ENCODE results near the gene IGSF21.

The IGSF21 gene

DNA sequence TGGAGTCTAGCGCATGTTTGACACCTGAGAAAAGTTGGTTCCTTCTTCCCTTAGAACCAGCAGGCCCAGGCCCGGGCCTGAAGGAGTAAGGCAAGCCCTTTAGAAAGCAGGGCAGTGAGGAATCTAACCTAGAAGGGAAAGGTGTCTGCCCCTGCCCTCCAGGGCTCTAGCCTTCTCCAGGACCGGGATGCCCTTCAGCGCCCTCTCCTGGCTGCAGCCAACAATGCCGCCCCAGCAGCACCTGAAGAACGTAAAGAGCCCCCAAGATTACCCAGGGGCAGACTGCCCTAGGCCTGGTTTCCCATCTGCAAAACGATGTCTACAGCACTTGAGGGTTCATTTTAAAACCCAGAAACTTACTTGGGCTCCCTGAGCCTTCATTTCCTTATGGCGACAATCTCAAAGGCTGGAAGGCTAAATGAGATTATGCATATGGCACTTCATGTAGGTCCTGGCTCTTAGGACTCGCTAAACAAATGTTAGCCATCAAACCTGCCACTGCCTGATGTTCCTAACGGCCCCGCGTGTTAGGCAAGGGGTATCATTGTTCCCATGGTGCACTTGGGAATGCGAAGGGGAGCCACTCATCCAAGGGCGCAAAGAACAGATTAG lies 266.4 kb downstream of the IGSF21 start:
- DNase-seq, result no peak

DNA sequence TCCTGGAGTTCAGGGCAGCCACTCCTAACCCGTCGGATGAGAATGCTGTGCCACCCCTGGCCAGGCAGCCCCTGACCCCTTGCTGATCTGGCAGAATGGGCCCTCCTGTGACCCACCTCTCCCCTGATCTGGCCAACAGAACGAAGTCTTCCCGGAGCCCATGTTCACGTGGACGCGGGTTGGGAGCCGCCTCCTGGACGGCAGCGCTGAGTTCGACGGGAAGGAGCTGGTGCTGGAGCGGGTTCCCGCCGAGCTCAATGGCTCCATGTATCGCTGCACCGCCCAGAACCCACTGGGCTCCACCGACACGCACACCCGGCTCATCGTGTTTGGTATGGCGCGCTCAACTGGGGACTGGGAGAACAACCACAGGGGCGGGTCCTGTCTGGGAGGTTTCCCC lies 269.1 kb downstream of the IGSF21 start:
- no peak for DNase-seq

DNA sequence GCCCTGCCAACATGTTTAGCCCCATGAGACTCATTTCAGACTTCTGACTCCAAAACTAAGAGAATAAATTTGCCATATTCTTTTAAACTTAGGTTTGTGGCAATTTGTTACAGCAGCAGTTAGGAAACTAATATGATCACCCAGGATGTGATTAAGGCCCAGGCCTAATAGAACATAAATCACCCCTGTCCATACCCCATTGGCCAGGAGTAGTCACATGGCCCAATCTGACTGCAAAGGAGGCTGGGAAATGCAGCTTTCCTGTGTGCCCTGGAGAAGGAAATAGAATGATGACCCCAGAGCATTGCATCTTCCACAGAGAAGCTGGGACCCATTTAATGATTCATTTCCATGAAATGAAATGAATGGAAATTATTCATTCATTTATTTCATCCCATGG lies 272.7 kb downstream of the IGSF21 start:
- no peak for DNase-seq

DNA sequence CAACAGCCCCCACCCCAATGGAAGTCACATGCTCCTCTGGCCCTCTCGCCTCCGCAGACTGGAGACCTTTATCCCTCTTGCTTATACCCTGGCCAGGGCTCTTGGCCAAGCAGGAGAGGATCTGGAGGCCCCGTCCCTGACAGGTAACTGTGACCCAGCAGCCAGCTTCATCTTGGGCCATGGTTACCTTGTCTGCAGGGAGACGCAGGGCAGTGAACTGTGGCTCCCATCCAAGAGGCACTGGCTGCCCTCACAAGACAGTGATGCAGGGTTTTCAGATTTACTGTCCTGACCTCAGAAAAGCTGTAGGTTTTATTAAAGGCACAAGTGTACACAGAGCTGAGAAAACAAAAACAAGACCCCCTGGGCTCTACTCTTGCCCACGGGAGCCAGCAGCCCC lies 276.5 kb downstream of the IGSF21 start:
- no peak for DNase-seq

DNA sequence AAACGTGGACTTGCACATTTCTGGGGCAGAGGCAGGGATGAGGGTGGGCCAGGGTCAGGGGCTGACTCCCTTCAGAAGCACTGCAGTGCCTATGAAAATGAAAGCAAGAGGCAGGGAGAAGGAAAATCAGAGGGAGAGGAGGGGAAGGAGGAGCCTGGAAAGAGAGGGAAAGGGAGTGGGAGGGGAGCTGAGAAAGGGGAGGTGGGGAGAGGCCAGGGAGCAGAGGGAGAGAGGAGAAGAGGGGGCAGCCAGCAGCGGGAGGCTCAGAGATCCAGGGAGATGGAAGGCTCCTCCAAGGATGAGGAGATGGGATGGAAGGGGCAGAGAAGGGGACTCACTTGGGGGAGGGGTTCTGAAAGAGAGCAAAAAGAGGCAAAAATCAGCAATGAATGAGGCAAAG lies 276.9 kb downstream of the IGSF21 start:
- no peak for DNase-seq

DNA sequence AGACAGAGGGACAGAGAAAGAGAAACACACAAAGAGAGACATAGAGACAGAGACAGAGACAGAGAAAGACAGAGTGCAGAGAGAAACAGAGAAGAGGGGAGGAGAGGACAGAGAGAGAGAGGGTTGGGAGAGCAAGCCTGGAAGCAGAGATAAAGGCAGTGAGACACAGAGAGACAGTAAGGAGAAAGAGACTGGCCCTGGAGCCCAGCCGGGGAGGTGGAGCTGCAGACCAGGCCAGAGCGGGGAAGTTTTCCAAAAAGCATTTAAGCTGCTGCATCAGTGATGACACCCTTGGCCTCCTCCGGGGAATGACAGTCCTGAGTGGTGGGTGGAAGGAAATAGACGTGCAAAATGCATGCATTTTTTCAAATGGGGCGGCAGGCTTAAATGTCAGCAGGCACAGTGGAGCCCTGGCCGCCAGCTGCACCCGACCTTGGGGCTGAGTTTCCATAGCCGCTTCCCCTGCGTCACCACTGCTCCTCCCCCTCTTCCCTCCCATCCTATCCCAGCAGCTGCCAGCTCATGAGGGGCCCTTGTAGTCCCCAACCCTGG lies 277.7 kb downstream of the IGSF21 start:
- DNase-seq, result no peak

DNA sequence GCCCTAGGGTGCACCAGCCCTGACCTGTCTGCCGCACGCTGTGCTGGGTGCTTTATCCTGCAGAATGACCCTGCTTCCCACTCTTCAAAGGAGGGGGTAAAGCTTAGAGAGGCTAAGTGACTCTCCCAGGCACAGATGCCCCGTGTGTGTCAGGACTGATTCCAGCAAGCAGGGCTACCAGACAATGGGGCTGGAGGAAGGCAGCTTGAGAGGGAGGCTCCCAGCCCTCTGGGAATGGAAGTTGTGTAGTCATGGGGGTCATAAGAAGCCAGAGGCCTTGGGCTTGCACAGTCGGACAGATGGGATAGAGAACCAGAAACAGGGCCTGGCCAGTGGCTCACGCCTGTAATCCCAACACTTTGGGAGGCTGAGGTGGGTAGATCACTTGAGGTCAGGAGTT lies 279.0 kb downstream of the IGSF21 start:
- DNase-seq, result no peak

DNA sequence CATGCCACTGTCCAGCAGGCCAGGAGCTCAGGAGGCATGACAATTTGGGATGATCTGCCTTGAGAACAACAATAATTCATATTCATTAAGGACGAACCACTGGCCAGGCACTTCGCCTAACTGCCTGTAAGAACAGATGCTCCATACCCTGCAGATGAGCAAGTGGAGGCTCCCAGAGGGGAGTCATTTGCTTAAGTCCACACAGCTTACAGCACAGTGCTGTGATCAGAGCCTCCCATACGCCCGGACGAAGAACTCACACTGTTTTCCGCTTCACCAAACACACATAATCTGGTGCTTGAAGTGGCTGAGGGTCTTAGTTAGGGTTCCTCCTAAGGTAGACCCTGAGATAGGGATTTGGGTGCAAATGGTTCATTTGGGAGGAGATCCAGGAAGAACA lies 279.7 kb downstream of the IGSF21 start:
- no peak for DNase-seq

DNA sequence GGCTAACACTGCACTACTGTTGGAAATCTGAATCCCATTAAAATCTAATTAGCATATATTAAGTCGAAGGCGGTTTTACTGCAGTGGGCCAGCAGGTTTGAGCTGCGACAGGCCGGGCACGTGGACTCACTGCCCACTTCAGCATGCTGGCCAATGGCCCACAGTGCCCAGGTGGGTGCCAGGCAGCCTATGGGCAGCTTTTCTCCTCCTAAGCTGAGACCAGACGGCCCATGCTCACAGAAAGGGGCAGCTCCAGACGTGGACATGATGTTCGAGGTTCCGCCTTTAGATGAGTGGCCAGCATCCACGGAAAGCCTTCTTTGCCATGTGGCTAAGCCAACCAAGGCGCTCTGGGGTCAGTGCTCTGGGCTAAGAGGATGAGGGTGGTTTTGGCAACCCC lies 283.4 kb downstream of the IGSF21 start:
- no peak for DNase-seq

DNA sequence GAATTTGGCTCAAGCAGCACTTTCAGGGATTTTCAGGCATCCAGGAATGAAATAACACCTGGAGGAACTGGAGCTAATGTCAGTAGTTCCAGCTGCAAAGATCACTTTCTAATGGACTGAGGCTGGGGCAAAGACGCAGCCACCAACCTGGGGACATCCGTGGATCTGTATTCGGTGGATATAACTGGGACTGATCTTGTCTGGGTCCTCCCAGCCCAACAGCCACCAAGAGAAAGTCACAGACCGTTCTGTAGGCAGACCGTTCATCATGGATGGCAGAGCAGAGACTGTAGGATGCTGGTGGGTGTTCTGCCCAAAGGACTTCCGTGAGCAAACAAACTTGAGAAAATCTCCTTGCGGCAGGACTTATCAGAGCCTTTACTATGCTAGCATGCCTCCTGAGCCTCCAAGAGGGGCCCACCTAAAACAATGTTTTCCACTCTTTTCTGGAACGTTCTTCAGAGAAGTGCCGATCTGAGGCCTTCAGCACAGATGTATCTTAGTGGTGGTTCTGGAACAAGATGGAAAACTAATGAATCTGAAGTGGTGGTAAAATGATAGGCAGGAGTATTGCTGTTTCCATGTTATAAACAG lies 287.1 kb downstream of the IGSF21 start:
- no peak for DNase-seq

DNA sequence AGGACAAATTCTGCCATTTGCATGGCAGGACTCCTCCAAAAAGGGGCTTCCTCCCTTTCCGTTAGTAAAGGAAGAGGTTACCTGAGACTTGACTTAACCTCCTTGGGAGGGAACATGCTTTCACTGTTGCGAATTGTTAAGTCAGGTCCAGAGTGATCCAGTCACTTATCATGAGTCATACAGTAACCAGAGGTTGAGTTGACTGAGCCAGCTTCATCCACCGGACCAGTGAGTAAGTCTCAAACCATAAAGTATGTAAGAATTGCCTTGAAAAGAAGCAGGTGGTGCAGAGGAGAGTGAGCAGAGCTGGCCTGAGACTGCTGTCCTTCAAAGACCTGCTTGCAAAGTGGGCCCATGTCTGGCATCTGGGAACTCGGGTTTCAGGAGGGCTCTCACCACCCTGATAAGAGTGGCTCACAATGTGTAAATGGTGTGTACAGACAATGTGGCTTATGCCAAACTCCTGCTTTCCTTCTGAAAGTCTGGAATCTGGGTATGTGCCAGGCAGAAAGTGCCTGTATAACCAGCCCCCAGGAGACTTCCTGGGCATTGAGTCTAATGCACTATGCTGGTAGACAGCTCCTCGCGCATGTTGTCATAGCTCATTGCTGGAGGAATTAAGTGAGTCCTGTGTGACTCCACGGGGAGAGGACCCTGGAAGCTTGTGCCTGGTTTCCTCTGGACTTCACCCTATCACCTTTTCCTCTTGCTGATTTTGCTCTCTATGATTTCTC lies 288.8 kb downstream of the IGSF21 start:
- DNase-seq, result no peak

DNA sequence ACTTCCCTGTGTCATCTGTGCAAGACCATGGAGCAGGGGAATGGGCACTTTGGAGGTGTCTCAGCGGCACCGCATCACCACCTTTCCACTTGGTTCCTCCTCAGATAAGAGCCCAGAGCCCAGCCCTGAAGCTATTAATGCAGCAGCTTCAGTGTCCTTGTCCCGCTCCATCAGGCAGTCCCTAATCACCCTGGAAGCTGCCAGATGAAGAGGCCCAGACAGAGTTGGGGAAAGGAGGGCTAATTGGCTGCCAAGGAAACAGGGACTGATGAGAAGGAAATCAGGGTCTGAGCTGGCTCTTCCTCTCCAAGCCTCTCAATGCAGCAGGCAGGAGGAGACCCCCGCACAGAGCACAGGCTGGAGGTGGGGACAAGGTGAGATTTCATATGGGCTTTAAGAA lies 290.0 kb downstream of the IGSF21 start:
- DNase-seq, result no peak

DNA sequence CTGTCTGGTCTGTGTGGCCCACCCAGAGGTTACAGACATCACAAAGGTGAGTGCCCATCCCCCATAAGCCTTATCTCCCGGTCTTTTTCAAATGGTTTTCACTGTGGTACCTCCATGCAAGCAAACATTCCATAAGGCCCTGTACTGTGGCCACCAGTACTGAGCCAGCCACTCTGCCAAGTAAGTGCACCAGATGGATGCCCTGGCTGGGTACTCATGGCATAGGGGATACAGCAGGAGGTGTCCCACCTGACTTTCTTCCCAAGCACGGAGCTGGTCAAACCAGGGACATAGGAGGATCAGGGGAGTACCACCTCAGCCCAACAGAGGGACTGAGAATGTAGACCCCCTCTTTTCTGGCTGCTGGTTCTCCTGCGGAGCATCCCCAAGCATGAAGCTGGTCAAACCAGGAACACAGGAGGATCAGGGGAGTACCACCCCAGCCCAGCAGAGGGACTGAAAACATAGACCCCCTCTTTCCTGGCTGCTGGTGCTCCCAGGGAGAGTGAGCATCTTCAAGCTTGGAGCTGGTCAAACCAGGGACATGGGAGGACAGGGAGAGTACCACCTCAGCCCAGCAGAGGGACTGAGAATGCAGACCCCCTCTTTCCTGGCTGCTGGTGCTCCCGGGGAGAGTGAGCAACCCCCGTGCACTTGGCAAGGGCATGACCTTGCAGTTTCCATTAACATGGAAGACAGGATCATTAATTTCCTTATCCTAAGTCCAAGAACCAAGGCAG lies 291.4 kb downstream of the IGSF21 start:
- no peak for DNase-seq

DNA sequence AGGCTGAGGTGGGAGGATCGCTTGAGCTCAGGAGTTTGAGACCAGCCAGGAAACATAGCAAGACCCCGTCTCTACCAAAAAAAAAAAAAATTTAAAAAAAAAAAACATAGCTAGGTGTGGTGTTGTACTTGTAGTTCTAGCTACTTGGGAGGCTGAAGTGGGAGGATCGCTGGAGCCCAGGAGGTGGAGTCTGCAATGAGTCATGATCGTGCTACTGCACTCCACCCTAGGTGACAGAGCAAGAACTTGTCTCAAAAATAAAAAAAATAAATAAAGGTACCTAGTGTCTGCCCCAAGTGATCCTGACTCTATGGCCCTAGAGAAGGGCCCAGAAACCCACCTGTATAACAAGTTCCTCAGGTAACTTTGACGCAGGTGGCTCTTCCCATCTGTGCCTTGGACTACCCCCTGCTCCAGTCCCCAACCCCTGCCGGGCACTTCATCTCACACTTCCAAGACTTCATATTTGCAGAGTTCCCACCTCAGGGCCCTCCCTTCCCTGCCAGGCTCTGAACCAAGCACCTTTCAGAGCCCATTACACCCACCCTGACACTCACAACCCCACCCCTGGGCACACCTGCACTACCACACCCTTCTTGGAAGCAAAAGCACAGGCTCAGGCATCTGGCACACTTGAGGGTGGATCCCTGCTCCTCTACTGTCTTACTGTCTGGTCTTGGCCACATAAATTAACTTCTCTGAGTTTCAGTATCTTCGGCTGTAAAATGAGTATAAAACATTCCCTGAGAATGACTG lies 292.9 kb downstream of the IGSF21 start:
- DNase-seq, result no peak

DNA sequence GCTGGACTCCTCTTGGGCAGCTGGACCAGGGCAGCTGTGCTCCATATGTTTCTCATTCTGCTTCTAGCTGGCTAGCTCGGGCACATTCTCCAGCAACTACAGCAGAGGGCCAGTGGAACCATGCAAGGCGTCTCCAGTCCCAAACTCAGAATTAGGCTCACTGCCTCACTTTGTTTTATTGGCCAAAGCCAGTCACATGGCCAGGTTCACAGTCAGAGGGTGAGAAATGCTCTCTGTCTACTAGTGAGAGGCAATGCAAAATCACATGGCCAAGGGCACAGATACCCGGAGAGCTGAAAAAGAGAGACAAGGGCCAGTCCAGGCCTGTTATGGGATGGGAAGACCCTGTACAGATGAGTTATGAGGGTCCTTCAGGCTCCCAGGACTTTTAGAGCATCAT lies 294.3 kb downstream of the IGSF21 start:
- no peak for DNase-seq

DNA sequence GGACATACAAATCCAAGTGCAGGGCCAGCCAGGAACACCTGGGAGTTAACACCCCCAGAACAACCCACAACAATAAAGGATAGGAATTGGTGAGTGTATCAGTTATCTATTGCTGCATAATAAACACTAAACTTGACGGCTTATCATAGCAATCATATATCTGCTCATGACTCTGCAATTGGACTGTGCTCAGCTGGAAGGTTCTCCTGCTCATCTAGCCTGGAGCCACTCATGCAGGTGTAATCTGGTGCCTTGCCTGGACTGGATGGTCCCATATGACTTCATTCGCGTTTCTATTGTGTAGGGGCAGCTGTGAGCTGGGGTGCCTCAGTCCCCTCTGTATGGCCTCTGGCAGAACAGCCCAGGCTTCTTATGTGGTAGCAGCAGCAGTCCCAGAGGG lies 296.9 kb downstream of the IGSF21 start:
- DNase-seq, result no peak

DNA sequence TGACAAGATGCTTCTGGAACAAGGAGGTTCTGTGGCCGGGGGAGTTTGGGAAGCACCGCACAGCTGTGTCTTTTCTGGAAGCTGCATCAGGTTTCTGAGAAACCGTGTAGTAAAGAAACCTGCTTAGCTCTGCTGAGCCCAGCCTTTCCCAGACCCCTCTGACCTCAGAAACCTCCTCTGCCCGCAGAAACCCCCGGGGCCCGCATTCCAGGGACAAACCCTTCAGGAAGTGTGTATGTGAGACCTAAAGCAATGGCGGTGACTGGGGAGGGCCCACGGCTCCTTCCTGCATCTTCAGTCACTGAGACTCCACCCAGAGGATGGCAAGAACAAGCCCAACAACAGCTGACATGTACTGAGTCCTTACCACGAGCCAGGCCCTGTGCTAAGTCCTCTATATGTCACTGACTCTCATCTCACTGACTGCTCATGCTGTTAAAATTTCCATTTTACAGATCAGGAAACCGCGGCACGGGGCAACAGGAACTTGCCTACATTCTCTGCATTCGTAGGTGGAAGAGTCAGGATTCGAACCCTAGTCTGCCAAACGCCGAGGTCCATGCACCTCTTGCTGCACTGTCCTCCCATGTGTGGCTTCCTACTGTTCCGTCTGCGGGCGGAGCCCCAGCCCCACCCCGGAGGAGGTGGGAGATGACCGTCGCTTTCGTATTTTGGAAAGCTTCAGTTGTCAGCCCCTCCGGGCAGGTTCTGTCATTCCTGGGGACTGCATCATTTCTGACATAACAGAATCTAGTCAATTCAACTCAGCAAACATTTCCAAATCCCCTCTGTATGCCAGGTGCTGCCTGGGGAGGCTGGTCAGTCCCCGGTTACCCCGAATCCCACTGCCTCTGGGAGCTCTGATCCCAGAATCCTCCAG lies 299.8 kb downstream of the IGSF21 start:
- DNase-seq, result no peak

DNA sequence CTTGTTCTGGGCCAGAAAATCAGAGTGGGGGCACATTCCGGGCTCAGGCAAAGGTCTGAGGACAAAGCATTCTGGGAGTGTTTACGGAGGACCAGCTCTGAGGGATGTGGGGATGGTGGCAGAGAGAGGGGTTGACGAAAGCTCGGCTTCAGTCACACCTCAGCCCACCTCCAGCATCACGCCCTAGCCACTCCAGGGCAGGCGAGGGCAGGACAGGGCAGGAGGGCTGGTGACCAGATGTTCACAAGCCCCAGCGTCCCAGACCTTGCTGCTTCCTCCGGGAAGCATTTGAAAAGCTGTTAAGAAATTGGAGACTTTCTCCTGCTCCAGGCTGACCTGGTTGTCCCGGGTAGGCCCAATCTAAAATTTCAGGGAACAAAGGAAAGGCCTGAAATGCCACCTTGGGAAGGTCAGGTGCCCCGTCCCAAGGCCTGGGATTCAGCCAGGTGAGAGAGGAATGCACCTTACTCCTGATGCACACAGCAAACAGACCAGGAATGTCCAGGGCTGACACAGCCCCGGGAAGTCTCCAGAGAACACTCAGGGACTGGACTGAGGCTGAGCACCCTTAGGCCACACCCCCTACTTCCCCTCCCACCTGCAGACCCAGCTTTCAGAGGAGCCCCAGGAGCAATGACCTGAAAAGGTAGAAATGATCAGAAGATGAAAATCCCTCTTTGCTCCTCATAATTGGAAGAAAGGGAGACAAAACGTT lies 301.2 kb downstream of the IGSF21 start:
- no peak for DNase-seq

DNA sequence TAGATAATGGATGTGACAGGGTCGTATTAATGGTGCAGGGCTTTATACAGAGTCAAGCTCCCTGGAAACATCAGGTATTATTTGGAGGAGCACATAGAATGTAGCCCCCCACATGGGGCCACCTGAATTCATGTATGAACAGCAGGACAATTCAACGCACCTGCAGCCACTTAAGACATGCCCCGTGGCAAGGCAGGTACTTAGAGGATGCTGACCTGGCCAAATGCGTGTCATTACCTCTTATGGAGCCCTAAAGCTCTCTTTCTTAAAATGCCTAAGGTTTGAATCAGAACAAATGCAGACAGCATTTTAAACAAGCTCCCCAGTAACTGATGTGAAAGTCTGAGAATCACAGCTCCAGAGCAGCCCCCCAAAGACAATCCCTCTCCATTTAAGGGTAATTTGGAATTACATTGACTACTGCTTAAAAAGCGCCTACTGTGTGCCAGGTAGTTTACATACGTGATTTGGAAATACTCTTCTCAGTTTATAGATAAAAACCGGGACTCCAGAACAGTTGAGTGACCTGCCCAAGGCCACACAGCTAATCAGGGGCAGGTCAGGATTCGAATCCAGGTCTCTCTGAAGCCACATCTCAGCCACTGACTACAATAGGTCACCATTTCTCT lies 302.1 kb downstream of the IGSF21 start:
- DNase-seq, result no peak

DNA sequence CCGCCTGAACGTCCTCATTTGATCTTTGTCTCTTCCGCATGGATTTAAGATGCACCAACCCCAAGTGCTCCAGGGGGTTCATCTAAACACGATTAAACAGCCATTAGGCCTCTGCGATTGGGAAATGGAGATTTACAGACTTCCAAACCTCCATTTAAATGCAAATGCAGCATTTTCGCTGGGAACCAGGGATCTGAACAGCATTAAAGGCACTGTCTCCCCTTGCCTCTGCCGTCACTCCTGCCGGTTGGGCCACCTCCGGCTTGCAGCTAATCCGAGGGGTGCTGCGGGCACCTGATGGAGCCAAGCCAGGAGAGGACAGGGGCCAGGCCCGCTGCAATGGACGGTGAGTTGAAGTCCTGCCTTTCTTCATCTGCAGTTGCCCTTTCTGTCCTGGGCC lies 302.8 kb downstream of the IGSF21 start:
- DNase-seq, result no peak

DNA sequence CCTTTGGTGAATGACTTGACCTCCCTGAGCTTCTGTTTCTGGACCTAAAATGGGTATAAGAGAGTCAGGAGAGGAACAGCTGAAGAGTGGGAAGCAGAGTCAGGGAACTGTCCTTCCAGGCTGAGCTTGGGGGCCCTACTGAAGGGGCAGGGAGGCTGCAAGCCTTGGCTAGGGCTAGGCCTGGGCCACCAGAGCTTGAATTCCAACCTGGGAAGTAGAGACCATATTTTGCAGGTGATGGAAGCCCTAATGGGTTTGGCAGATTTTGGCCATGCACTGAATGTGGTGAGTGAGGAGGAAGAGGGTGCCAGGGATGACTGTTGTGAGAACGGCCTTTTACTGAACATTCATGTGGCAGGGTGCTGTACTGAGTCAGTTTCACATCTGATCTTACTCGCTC lies 303.7 kb downstream of the IGSF21 start:
- no peak for DNase-seq

All from hippocampal formation (tissue), 2 donors.